GM10266 (cell line): Measurements from ENCODE around the gene TRIM60.

Source experiments
- DNase-seq: peaks from one replicate; pipeline ENCODE4 v3.0.0; 2012; ENCODE audit errors: extremely low spot score
- TF ChIP-seq, protein P1 (sequence below): IDR thresholded peaks from 2 replicates; pipeline ENCODE4 v1.5.1; 2012; ENCODE audit warnings: mild to moderate bottlenecking, low read depth; ENCODE audit not compliant: control insufficient read depth, insufficient read depth; ENCODE audit errors: missing control alignments

Gene TRIM60

DNA sequence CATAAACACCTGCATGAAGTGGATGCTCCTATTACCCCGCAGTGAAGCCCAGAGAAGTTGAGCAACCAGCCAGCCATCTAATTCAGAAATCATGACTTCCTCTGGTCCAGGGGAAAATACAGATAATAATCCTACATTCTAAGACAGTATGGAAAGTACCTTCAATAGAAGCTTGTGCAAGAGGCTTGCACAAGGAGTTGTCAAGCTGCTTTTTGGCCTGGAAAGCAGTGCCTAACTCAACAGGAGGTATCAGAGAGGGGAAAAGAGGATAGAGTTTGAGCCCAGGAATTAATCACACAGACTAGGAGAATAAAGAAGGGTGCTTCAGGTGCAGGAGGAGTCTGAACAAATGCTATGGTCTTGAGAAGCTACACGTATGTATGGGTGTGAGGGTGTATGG, 54.1 kb downstream of the TRIM60 start:
- DNase-seq = no peak
- TF ChIP-seq, protein P1, sequence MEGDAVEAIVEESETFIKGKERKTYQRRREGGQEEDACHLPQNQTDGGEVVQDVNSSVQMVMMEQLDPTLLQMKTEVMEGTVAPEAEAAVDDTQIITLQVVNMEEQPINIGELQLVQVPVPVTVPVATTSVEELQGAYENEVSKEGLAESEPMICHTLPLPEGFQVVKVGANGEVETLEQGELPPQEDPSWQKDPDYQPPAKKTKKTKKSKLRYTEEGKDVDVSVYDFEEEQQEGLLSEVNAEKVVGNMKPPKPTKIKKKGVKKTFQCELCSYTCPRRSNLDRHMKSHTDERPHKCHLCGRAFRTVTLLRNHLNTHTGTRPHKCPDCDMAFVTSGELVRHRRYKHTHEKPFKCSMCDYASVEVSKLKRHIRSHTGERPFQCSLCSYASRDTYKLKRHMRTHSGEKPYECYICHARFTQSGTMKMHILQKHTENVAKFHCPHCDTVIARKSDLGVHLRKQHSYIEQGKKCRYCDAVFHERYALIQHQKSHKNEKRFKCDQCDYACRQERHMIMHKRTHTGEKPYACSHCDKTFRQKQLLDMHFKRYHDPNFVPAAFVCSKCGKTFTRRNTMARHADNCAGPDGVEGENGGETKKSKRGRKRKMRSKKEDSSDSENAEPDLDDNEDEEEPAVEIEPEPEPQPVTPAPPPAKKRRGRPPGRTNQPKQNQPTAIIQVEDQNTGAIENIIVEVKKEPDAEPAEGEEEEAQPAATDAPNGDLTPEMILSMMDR = no peak

GRCh38 chr4:165088366-165088765, 56.6 kb downstream of the TRIM60 start:
- no peak for DNase-seq
- TF ChIP-seq, protein P1 = no peak
